ENCODE data around the gene KCND3. TPM values are rescaled to one million over a fixed set of nuclear protein-coding genes. Genes with fewer than 3 reads are reported as not detected.

Gene KCND3
- total RNA-seq, 4 donors from 2014 or later: 2.4 to 6.0 (median 3.9) TPM

DNA sequence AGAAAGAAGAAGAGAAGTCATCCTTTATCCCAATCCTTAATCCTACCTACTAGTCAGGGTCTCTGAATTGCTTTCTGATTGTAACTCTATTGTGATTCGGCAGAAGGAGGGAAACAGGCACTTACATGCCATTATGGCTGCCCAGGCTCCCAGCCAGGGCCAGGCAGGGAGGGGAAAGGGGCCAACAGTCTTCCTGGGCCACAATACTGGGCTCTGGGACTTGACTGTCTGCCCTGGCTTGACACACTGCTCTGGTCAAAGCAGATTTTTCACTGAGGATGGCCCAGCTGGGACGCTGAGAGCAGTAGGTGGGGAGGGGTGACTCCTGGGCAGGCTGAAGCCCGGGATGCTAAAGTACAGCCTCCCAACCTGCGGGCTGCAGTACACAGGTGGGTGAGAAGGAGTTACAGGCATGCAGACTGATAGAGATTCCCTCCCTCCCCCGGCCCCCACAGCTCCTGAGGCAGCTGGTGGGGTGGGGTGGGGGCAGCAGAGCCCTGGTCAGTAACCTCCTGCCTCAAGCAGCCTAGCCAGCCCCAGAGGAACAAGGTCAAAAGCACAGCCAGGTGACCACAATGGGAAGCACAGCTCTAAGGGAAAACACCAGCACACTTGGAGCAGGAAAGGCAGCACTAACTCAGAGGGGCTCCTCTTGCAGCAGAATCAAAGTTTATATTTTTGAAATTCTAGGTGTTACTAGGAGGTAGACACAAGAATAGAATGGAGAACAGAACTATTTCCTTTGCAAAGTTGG is 25.3 kb downstream of the KCND3 start:
- WGBS, 2 donors: 15 to 20% methylated on average over 1 to 5 of the region's 5 CpGs
- intact Hi-C loops (cut with DNase I): loop anchor here (10.0 kb wide), 1 partner anchor 169 kb away; no protein-coding TSS in a partner anchor
- peaks cover 0 to 14% (median 0%) of the 10 kb centered on the region in 3 donors for H3K4me1 ChIP-seq
- no peak overlapping the region for H3K4me3 ChIP-seq
- peaks cover 0 to 4% (median 0%) of the 10 kb centered on the region in 4 donors for H3K27me3 ChIP-seq
- no peak overlapping the region for H3K27ac ChIP-seq
- TF ChIP-seq POLR2A (IDR thresholded peaks at IDR 0.05): no peak
- TF ChIP-seq, protein P1, sequence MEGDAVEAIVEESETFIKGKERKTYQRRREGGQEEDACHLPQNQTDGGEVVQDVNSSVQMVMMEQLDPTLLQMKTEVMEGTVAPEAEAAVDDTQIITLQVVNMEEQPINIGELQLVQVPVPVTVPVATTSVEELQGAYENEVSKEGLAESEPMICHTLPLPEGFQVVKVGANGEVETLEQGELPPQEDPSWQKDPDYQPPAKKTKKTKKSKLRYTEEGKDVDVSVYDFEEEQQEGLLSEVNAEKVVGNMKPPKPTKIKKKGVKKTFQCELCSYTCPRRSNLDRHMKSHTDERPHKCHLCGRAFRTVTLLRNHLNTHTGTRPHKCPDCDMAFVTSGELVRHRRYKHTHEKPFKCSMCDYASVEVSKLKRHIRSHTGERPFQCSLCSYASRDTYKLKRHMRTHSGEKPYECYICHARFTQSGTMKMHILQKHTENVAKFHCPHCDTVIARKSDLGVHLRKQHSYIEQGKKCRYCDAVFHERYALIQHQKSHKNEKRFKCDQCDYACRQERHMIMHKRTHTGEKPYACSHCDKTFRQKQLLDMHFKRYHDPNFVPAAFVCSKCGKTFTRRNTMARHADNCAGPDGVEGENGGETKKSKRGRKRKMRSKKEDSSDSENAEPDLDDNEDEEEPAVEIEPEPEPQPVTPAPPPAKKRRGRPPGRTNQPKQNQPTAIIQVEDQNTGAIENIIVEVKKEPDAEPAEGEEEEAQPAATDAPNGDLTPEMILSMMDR (IDR thresholded peaks at IDR 0.05): no peak
- no peaks in the 10 kb centered on the region for H3K9me3 ChIP-seq
- no peak for DNase-seq
- H3K36me3 ChIP-seq: no peaks in the 10 kb centered on the region

DNA sequence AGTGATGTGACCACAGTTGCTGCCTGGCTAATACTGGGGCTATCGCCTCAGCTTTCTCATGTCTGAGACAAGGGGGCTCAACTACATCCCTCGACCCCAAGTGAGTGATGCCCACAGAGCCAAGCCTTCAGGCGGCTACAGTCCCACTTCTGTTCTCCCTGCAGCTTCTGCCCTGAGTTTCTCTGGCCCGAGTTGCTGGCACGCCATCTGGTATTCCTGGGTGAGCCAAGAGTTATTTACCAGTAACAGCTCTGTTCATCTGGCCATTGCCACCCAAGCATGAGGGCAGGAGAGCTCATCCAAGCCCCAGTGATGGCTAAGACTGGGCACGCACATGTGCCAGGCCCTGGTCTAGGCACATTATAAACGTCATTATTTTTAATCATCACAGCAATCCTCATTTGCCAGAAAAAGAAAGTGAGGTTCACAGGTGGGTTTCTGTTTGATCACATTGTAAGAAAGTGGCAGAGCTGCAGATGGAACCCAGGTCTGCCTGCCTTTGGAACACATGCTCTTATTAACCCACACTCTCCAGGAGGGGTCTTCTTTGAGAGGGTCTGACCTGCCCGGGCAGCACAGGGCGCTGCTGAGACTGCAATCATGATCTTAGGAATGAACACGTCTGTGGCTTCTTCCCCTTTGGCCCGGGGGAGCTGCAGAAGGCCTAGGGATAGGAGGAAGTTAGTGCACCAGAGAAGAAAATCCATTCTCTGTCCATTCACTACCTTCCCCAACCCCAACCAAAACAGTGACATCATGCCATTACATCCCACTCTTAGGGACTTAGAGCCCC is 27.5 kb downstream of the KCND3 start:
- no peak overlapping the region for H3K4me3 ChIP-seq
- no peak for TF ChIP-seq POLR2A (IDR thresholded peaks at IDR 0.05)
- TF ChIP-seq, protein P1 (IDR thresholded peaks at IDR 0.05): no peak
- DNase-seq: no peak
- intact Hi-C loops (cut with DNase I): loop anchor here (10.0 kb wide), 1 partner anchor 167 kb away; no protein-coding TSS in a partner anchor
- H3K27ac ChIP-seq: no peak overlapping the region
- H3K4me1 ChIP-seq: peaks cover 0 to 10% (median 0%) of the 10 kb centered on the region in 3 donors
- H3K36me3 ChIP-seq: no peaks in the 10 kb centered on the region
- WGBS, 2 donors: 63 to 66% methylated on average over 4 to 6 of the region's 11 CpGs
- H3K27me3 ChIP-seq: peaks cover 0 to 4% (median 0%) of the 10 kb centered on the region in 4 donors
- H3K9me3 ChIP-seq: no peaks in the 10 kb centered on the region

DNA sequence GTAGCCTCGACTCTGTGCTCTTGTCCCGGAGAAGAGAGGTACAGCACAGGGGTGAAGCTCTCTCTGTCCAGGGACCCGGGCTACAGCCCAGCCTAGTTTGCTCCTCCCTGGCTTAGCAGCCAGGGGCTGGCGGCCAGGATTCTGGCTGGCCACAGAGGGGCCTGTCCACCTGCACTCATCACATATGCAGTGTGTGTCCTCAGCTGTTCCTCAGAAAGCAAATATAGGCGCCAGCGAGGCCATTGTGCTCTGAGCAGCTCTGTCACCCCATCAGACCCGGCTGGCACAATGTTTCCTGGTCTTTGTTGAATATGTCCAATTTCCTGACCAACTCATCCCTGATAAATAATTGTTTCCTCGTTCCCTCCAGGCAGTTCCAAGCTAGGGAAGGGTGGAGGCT is 28.5 kb downstream of the KCND3 start:
- intact Hi-C loops (cut with DNase I): loop anchor here (10.0 kb wide), 1 partner anchor 166 kb away; no protein-coding TSS in a partner anchor
- DNase-seq: no peak
- peaks cover 0 to 13% (median 0%) of the 10 kb centered on the region in 3 donors for H3K4me1 ChIP-seq
- peaks cover 0 to 4% (median 0%) of the 10 kb centered on the region in 4 donors for H3K27me3 ChIP-seq
- no peaks in the 10 kb centered on the region for H3K9me3 ChIP-seq
- no peak overlapping the region for H3K4me3 ChIP-seq
- TF ChIP-seq, protein P1 (IDR thresholded peaks at IDR 0.05): no peak
- TF ChIP-seq POLR2A (IDR thresholded peaks at IDR 0.05): no peak
- no peak overlapping the region for H3K27ac ChIP-seq
- 68 to 73% methylated on average over 4 to 7 of the region's 8 CpGs for WGBS, 2 donors
- no peaks in the 10 kb centered on the region for H3K36me3 ChIP-seq

DNA sequence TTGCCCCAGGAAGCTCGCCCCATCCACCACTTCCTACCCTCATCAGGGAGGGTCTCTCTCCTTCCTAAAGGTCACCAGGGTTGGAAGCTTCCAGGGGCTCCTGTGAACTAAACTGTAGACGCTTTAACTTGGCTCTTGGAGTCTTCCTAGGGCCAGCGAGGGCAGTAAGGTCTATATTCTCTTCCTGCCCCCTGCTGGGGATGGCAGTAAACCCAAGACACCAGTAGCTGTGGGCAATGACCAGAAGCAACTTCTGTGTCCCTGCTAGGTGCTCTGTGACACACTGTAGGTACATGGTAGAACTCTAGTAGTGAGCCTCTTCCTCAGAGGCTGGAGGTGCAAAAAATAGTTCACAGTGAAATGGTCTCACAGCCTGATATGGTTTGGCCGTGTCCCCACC is 30.0 kb downstream of the KCND3 start:
- TF ChIP-seq POLR2A (IDR thresholded peaks at IDR 0.05): no peak
- TF ChIP-seq, protein P1 (IDR thresholded peaks at IDR 0.05): peak in 1 of 6 experiments; percentile 23
- Histone ChIP-seq H3K36me3 (no peaks in the 10 kb centered on the region), H3K27me3 (peaks cover 0 to 4% (median 0%) of the 10 kb centered on the region in 4 donors), H3K9me3 (no peaks in the 10 kb centered on the region), H3K27ac (peak overlapping the region in 1 of 4 donors; percentile 9), H3K4me1 (peaks cover 0 to 11% (median 0%) of the 10 kb centered on the region in 3 donors), H3K4me3 (no peak overlapping the region)
- WGBS, 2 donors: 71 to 82% methylated on average over 4 of the region's 4 CpGs
- DNase-seq: no peak
- intact Hi-C loops (cut with DNase I): no loop called here

DNA sequence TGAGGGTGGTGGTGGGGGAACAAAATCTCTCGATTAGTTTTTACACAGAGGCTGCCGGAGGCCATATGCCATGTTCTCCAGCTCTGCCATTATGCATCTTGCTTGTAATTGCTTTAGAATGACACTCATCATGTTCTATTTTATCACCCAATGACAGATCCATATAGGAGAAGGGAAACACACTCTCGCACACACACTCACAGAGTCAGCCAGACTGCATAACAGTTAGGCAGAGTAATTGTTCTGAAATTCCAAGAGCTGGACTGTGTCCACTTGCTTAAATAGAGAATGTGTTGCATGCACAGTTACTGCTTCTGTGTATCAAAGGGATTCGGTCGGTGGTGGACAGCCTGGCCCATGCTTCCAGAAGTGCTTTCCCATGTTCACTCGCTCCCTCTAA is 30.6 kb downstream of the KCND3 start:
- intact Hi-C loops (cut with DNase I): no loop called here
- Histone ChIP-seq H3K36me3 (no peaks in the 10 kb centered on the region), H3K27ac (no peak overlapping the region), H3K4me3 (no peak overlapping the region), H3K4me1 (peaks cover 0 to 5% (median 0%) of the 10 kb centered on the region in 3 donors), H3K27me3 (peaks cover 0 to 4% (median 0%) of the 10 kb centered on the region in 4 donors), H3K9me3 (no peaks in the 10 kb centered on the region)
- TF ChIP-seq POLR2A (IDR thresholded peaks at IDR 0.05): no peak
- TF ChIP-seq, protein P1 (IDR thresholded peaks at IDR 0.05): no peak
- no peak for DNase-seq
- WGBS, 2 donors: 61 to 89% methylated on average over 6 of the region's 6 CpGs
